Measurements from ENCODE around the gene OCRL.
"Not testable (repeated sequence)": the region's sequence is repeated elsewhere in the genome, so short reads cannot be mapped to it uniquely, and the experiment has no call there.

GRCh38 chrX:129573652-129574051 is 33.6 kb downstream of the OCRL start:
- not testable (repeated sequence) for TF ChIP-seq CTCF, POLR2A (IDR thresholded peaks at IDR 0.05)

Measured in testis (tissue), 2 donors.